HG02759 (cell line): ENCODE measurements around the gene CELA3B.
"Not testable (repeated sequence)": the region's sequence is repeated elsewhere in the genome, so short reads cannot be mapped to it uniquely, and the experiment has no call there.

Source experiments
- ATAC-seq: cut with Tn5 transposase; IDR thresholded peaks from one replicate; pipeline ENCODE4 v1.9.1; 2021; ENCODE audit warnings: mild to moderate bottlenecking, moderate library complexity; ENCODE audit not compliant: unreplicated experiment

CELA3B gene

GRCh38 chr1:22005261-22006149, 28.7 kb downstream of the CELA3B start:
- ATAC-seq: not testable (repeated sequence)

- ATAC-seq: not testable (repeated sequence)
These were observed 29.9 kb downstream of the CELA3B start for GRCh38 chr1:22006736-22007135.

- not testable (repeated sequence) for ATAC-seq
These were observed 30.4 kb downstream of the CELA3B start for GRCh38 chr1:22007262-22007661.

GRCh38 chr1:22009566-22009965, 32.7 kb downstream of the CELA3B start:
- ATAC-seq: not testable (repeated sequence)

GRCh38 chr1:22012752-22013151, 35.9 kb downstream of the CELA3B start:
- not testable (repeated sequence) for ATAC-seq

GRCh38 chr1:22014575-22015206, 37.9 kb downstream of the CELA3B start:
- ATAC-seq: not testable (repeated sequence)

GRCh38 chr1:22018583-22019559, 42.0 kb downstream of the CELA3B start:
- ATAC-seq: peak; percentile 73

- ATAC-seq: no peak
These were observed 44.2 kb downstream of the CELA3B start for GRCh38 chr1:22021061-22021460.

- peak; percentile 27 for ATAC-seq
These were observed 47.9 kb downstream of the CELA3B start for GRCh38 chr1:22024485-22025367.

- ATAC-seq: peak; percentile 81
These were observed 48.7 kb downstream of the CELA3B start for GRCh38 chr1:22025368-22026155.

GRCh38 chr1:22026924-22027289, 50.1 kb downstream of the CELA3B start:
- no peak for ATAC-seq

- no peak for ATAC-seq
These were observed 53.2 kb downstream of the CELA3B start for GRCh38 chr1:22030057-22030456.

GRCh38 chr1:22030473-22030872, 53.7 kb downstream of the CELA3B start:
- ATAC-seq: no peak

- no peak for ATAC-seq
These were observed 54.6 kb downstream of the CELA3B start for GRCh38 chr1:22031214-22031962.

- ATAC-seq: not testable (repeated sequence)
These were observed 58.0 kb downstream of the CELA3B start for GRCh38 chr1:22034834-22035233.

GRCh38 chr1:22037520-22037919, 60.7 kb downstream of the CELA3B start:
- ATAC-seq: no peak

GRCh38 chr1:22038036-22038435, 61.2 kb downstream of the CELA3B start:
- no peak for ATAC-seq
